ENCODE measurements around the gene SPAG5.
A peak's percentile ranks its signal among the peaks of the same experiment; 100 is the strongest.

DNA sequence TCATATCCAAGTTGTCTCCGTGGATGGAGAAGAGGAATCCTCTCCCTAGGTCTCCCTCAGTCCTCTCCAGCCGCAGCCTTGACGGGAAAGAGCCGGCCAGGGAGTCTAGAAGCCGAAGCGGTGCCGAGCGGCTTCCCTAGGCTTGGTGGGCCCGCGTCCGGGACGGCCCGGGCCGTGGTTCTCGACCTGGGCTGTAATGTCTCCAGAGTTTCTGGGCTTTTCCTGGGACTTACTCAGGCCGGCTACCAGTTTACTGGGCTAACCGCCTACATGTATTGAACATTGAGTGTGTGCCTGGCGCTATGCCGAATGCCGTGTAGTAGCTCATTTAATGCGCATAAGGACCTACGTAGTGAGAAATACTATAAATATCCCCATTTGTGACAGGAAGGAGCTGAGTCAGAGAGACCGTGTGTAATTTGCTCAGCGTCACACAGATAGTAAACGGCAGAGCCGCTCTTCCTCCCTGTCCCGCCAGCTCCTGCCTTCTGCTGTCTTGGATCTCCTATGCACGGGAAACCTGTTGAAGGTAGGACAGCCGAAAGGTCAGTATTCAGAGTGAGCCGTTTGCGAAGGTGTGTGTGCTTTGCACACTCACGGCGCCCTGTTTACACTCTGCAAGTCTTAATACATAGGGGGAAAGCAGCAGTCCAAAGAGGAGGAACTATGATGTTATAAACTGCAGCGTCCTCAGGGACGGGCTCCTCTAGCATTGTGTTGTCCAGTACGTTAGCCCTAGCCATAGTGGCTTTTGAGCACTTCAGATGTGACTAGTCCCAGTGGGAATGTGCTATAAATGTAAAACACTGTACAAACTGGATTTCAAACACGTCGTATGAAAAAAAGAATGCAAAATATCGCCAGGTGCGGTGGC is 723 bp upstream of the SPAG5 start:
- TF ChIP-seq POLR2A (IDR thresholded peaks at IDR 0.05) = no peak
- TF ChIP-seq POLR2AphosphoS5 (IDR thresholded peaks at IDR 0.05) = peak; percentile 8
- TF ChIP-seq, protein P1, sequence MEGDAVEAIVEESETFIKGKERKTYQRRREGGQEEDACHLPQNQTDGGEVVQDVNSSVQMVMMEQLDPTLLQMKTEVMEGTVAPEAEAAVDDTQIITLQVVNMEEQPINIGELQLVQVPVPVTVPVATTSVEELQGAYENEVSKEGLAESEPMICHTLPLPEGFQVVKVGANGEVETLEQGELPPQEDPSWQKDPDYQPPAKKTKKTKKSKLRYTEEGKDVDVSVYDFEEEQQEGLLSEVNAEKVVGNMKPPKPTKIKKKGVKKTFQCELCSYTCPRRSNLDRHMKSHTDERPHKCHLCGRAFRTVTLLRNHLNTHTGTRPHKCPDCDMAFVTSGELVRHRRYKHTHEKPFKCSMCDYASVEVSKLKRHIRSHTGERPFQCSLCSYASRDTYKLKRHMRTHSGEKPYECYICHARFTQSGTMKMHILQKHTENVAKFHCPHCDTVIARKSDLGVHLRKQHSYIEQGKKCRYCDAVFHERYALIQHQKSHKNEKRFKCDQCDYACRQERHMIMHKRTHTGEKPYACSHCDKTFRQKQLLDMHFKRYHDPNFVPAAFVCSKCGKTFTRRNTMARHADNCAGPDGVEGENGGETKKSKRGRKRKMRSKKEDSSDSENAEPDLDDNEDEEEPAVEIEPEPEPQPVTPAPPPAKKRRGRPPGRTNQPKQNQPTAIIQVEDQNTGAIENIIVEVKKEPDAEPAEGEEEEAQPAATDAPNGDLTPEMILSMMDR (IDR thresholded peaks at IDR 0.05) = no peak

All from prostate gland (tissue), 2 donors.